Osteoblast (primary cell): ENCODE data around the gene DLG2. TPM values are rescaled to one million over a fixed set of nuclear protein-coding genes. Genes with fewer than 3 reads are reported as not detected.

Source experiments
- DNase-seq: peaks from one replicate; pipeline ENCODE4 v3.0.0; 2011; ENCODE audit warnings: low spot score, mixed read lengths; ENCODE audit not compliant: insufficient read length; ENCODE audit errors: missing footprints
- H2AFZ ChIP-seq: 2 replicates; pipeline ENCODE4 v1.6.0; 2011; ENCODE audit warnings: mild to moderate bottlenecking, low read length
- H3K27ac ChIP-seq: 2 replicates; pipeline ENCODE4 v1.5.1; 2011; ENCODE audit warnings: mild to moderate bottlenecking, low read depth, low read length, moderate library complexity
- H3K27me3 ChIP-seq: 2 replicates; pipeline ENCODE4 v1.6.0; 2012; ENCODE audit warnings: mild to moderate bottlenecking, control low read depth, inconsistent platforms, low read length, moderate library complexity; ENCODE audit not compliant: insufficient read depth
- H3K36me3 ChIP-seq: 2 replicates; pipeline ENCODE4 v1.5.1; 2011; ENCODE audit warnings: mild to moderate bottlenecking, low read length, control low read depth, moderate library complexity; ENCODE audit not compliant: insufficient read depth
- H3K4me1 ChIP-seq: 2 replicates; pipeline ENCODE4 v1.5.1; 2011; ENCODE audit warnings: mild to moderate bottlenecking, low read length, control low read depth, moderate library complexity; ENCODE audit not compliant: insufficient read depth
- H3K4me2 ChIP-seq: 2 replicates; pipeline ENCODE4 v1.6.0; 2011; ENCODE audit warnings: mild to moderate bottlenecking, low read length; ENCODE audit not compliant: insufficient read depth
- H3K4me3 ChIP-seq: fragments of 200-600 bp; sonication (generic); 3 replicates; pipeline ENCODE4 v1.5.1; 2012; ENCODE audit warnings: mild to moderate bottlenecking, low read length, inconsistent platforms; ENCODE audit not compliant: insufficient read depth
- H3K79me2 ChIP-seq: 2 replicates; pipeline ENCODE4 v1.6.0; 2012; ENCODE audit warnings: mild to moderate bottlenecking, low read length, control low read depth, inconsistent platforms; ENCODE audit not compliant: insufficient read depth
- H3K9me3 ChIP-seq: 2 replicates; pipeline ENCODE4 v1.5.1; 2011; ENCODE audit warnings: low read depth, low read length, control low read depth
- H4K20me1 ChIP-seq: 2 replicates; pipeline ENCODE4 v1.6.0; 2012; ENCODE audit warnings: mild to moderate bottlenecking, low read length, control low read depth; ENCODE audit not compliant: insufficient read depth
- CTCF ChIP-seq: IDR thresholded peaks from 2 replicates; pipeline ENCODE4 v1.5.1; 2011; ENCODE audit warnings: mild to moderate bottlenecking, low read depth, low read length, moderate library complexity; ENCODE audit errors: extremely low read depth
- total RNA-seq: library from RNA; depleted of rRNA; stranded (reverse); fragments of >200 nt; gene quantifications from 2 replicates; pipeline ENCODE4 v1.2.3, GENCODE V29; 2012

The DLG2 gene
- total RNA-seq, 1 donor: 3.3 TPM

DNA sequence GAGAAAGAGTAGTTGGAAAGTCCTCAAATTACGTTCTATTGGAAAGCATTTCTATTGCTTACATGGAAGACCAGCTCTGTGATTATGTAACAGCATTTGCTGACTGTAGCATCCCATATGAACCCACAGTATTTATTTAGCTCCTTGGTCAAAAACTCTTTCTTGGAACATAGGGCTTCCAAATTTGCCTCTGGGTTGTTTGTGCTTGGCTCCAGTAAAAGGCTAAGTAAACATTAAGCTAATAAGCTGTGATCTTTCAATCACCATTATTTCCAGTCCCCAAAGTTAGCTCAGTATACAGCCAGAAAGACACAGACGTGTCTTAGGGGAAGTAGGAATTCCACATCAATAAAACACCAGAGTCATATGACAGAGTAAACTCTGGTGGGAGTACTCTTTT, 668.8 kb downstream of the DLG2 start:
- H2AFZ ChIP-seq: no peak overlapping the region

DNA sequence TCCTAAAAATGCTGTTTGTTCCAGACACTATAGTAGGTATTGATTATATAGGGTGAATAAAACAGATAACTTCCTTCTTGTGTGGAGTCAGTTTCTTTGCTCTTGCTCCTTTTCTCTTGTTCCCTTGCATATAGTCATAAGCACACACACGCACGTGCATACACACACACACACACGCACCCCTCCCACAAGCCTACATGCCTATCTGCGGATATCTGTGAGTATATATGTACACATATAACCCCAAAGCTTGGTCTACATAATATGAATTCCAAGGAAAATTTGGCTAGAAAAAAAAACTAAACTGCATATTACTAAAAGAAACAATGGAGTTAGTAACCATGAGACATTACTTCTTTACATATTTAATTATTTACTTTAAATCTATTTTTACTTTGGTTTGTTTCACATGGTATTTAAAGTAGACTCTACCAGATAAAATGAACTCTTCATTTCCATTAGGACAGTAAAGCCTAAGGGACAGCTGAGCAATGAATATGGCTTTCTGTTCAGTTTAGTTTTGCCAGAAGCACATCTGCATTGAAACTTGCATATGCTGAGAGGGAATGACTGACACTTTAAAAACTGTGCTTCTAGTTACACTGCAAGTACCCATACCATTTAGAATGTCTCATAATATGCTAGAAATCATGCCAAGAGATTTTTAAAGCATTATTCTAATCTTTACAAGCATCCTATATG, 676.4 kb downstream of the DLG2 start:
- no peaks in the 10 kb centered on the region for H4K20me1 ChIP-seq
- no peak overlapping the region for H3K4me2 ChIP-seq
- no peak overlapping the region for H3K27ac ChIP-seq
- H3K36me3 ChIP-seq: no peaks in the 10 kb centered on the region
- H3K4me3 ChIP-seq: no peak overlapping the region
- H3K27me3 ChIP-seq: no peaks in the 10 kb centered on the region
- no peaks in the 10 kb centered on the region for H3K9me3 ChIP-seq
- H2AFZ ChIP-seq: no peak overlapping the region
- H3K4me1 ChIP-seq: peaks cover 5% of the 10 kb centered on the region
- no peak for DNase-seq
- no peaks in the 10 kb centered on the region for H3K79me2 ChIP-seq
- TF ChIP-seq CTCF: no peak

More for the DNA sequence above, 668.8 kb downstream of the DLG2 start:
- Histone ChIP-seq H3K4me1 (no peaks in the 10 kb centered on the region), H4K20me1 (no peaks in the 10 kb centered on the region), H3K4me2 (no peak overlapping the region), H3K4me3 (no peak overlapping the region), H3K27ac (no peak overlapping the region), H3K27me3 (no peaks in the 10 kb centered on the region), H3K79me2 (no peaks in the 10 kb centered on the region), H3K9me3 (no peaks in the 10 kb centered on the region), H3K36me3 (no peaks in the 10 kb centered on the region)
- no peak for DNase-seq
- TF ChIP-seq CTCF: no peak

DNA sequence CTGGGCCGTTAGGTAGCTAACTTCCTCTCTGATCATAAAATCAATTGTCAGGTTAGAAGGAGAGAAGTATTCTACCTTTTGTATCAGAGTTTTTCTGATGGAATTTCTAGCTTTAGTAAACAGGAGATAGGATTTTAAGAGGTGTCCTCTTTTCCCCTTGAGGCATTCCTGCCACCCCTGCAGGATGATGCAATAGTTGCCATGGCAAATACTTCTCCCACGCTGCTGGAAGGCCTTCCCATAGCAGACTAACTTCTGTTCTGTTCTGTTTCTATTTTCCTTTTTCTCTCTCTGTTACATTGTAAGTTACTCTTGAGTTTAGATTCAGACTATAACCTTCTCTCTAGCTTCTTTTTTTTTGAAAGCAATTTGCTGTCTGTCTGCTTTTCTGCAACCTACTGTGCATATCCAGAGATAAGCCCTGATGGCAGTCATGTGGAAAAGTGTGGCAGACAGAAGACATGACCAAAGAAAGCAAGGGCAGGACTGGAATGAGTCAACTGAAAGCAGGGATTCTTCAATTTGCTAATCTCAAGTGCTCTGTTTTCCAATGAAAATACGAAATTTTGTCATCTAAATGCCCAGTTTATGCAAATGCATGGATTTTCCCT, 679.1 kb downstream of the DLG2 start:
- Histone ChIP-seq H3K27me3 (no peaks in the 10 kb centered on the region), H3K9me3 (no peaks in the 10 kb centered on the region), H3K4me1 (peaks cover 5% of the 10 kb centered on the region), H4K20me1 (no peaks in the 10 kb centered on the region), H3K79me2 (no peaks in the 10 kb centered on the region), H2AFZ (peak overlapping the region; percentile 1), H3K4me3 (no peak overlapping the region), H3K27ac (no peak overlapping the region), H3K36me3 (no peaks in the 10 kb centered on the region), H3K4me2 (peak overlapping the region; percentile 30)
- no peak for TF ChIP-seq CTCF
- peak; percentile 3 for DNase-seq

DNA sequence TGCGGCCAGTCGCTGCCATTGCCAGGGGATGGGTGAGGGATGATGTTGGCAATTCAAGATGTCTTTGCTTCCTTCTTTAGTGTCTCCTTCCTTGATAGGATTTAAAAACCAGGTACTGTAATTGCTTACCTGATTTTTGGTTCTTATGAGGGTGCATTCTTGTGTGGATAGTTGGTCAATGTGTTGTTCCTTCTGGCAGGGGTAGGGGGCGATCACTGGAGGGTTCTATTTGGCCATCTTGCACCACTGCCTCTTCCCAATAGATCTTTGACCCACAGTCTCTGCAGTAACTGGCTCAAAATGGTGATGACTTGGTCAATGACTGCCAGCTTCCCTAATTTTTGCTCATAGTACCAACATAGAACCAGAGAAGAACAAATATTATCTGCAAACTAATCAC, 680.1 kb downstream of the DLG2 start:
- Histone ChIP-seq H3K9me3 (no peaks in the 10 kb centered on the region), H2AFZ (no peak overlapping the region), H4K20me1 (no peaks in the 10 kb centered on the region), H3K27me3 (no peaks in the 10 kb centered on the region), H3K27ac (no peak overlapping the region), H3K4me1 (peaks cover 5% of the 10 kb centered on the region), H3K4me2 (no peak overlapping the region), H3K79me2 (no peaks in the 10 kb centered on the region), H3K36me3 (no peaks in the 10 kb centered on the region), H3K4me3 (no peak overlapping the region)
- no peak for DNase-seq
- no peak for TF ChIP-seq CTCF
